Kidney (tissue), 14 donors: ENCODE results near the gene RAD18. TPM values are rescaled to one million over a fixed set of nuclear protein-coding genes. Genes with fewer than 3 reads are reported as not detected.
A peak's percentile ranks its signal among the peaks of the same experiment; 100 is the strongest.

ENCODE experiments used
- DNase-seq, 5 donors: peaks; one replicate each; pipeline ENCODE4 v3.0.0-alpha.2; 2013 to 2020
- FAIRE-seq: peaks from 2 replicates; lab custom pipeline; 2012; peaks lifted over from hg19 to GRCh38; lab: Jason Lieb, UNC
- H3K27ac ChIP-seq, 2 donors: one replicate each; pipeline ENCODE4 v1.7.0; 2013; ENCODE audit warnings: low read depth in 2 of 2, low read length in 2 of 2, inconsistent platforms in 1 of 2
- H3K27me3 ChIP-seq: one replicate; pipeline ENCODE4 v1.7.1; 2013; ENCODE audit warnings: low read length, inconsistent platforms; ENCODE audit not compliant: control insufficient read depth, insufficient read depth
- H3K36me3 ChIP-seq, 3 donors: one replicate each; pipeline versions ENCODE4 v1.7.0 to v1.7.1; 2013; ENCODE audit warnings: low read length in 3 of 3, control low read depth in 1 of 3, inconsistent platforms in 1 of 3; ENCODE audit not compliant: insufficient read depth in 3 of 3, control insufficient read depth in 2 of 3
- H3K4me1 ChIP-seq, 3 donors: one replicate each; pipeline versions ENCODE4 v1.7.0 to v1.7.1; 2013; ENCODE audit warnings: low read length in 3 of 3, inconsistent platforms in 1 of 3, low read depth in 1 of 3; ENCODE audit not compliant: control insufficient read depth in 2 of 3, insufficient read depth in 2 of 3
- H3K4me3 ChIP-seq, 3 donors: one replicate each; pipeline versions ENCODE4 v1.7.0 to v1.8.1; 2013; ENCODE audit warnings: low read length in 3 of 3, control low read depth in 1 of 3, inconsistent platforms in 1 of 3
- H3K9ac ChIP-seq, 3 donors: one replicate each; pipeline versions ENCODE4 v1.7.0 to v1.7.1; 2013; ENCODE audit warnings: low read length in 3 of 3, control low read depth in 1 of 3, inconsistent platforms in 1 of 3
- H3K9me3 ChIP-seq, 3 donors: one replicate each; pipeline versions ENCODE4 v1.7.0 to v1.7.1; 2013; ENCODE audit warnings: low read length in 3 of 3, control low read depth in 1 of 3, inconsistent platforms in 1 of 3; ENCODE audit not compliant: control insufficient read depth in 2 of 3, insufficient read depth in 1 of 3
- intact Hi-C: fragments of 100-400 bp; cut with DNase I; formaldehyde crosslinking; loops from one replicate; pipeline ENCODE4 v1.11.1; 2022
- polyA plus RNA-seq: library from polyadenylated mRNA; stranded (reverse); fragments of 350-450 nt; fragmentation: Illumina TruSeq; extraction: RNeasy Lipid Tissue Mini Kit (QIAGEN cat#74804); gene quantifications from one replicate; pipeline ENCODE4 v1.2.3, GENCODE V29; 2014; ENCODE audit warnings: low read depth, low replicate concordance; ENCODE audit not compliant: insufficient read depth
- total RNA-seq: library from RNA; stranded (reverse); fragmentation: NEBNext Ultra II Directional; extraction: Animal tissue kit (Norgen Biotek cat#: 25700); gene quantifications from one replicate; pipeline ENCODE4 v1.2.1, GENCODE V29; 2021
- TF ChIP-seq, protein P1 (sequence below): IDR thresholded peaks from 3 replicates; pipeline ENCODE4 v1.5.1; 2012; ENCODE audit warnings: mild to moderate bottlenecking, moderate library complexity, borderline replicate concordance; ENCODE audit not compliant: insufficient read depth; ENCODE audit errors: extremely low read depth
- donor health status: control.
- donor health status: control.
- donor health status: control.
- donor health status: control.
- donor health status: control.
- donor health status: DM: yes; HTN: yes; CAD: no.
- donor health status: Normal renal cell carcinoma (clear cell type).

The RAD18 gene
- total and polyA plus RNA-seq, 2 donors from 2014 or later: 3.1 to 8.0 TPM

- H3K4me1 ChIP-seq: no peaks in the 10 kb centered on the region
- no peaks in the 10 kb centered on the region for H3K27me3 ChIP-seq
- no peaks in the 10 kb centered on the region for H3K36me3 ChIP-seq
- H3K9me3 ChIP-seq: no peaks in the 10 kb centered on the region
- FAIRE-seq: no peak
- no peak overlapping the region for H3K4me3 ChIP-seq
- no peak overlapping the region for H3K27ac ChIP-seq
- intact Hi-C loops: no loop called here
- DNase-seq: peak in 1 of 5 donors; percentile 5
- no peak overlapping the region for H3K9ac ChIP-seq
- TF ChIP-seq, protein P1, sequence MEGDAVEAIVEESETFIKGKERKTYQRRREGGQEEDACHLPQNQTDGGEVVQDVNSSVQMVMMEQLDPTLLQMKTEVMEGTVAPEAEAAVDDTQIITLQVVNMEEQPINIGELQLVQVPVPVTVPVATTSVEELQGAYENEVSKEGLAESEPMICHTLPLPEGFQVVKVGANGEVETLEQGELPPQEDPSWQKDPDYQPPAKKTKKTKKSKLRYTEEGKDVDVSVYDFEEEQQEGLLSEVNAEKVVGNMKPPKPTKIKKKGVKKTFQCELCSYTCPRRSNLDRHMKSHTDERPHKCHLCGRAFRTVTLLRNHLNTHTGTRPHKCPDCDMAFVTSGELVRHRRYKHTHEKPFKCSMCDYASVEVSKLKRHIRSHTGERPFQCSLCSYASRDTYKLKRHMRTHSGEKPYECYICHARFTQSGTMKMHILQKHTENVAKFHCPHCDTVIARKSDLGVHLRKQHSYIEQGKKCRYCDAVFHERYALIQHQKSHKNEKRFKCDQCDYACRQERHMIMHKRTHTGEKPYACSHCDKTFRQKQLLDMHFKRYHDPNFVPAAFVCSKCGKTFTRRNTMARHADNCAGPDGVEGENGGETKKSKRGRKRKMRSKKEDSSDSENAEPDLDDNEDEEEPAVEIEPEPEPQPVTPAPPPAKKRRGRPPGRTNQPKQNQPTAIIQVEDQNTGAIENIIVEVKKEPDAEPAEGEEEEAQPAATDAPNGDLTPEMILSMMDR: no peak
These were observed 13.4 kb upstream of the RAD18 start for GRCh38 chr3:8976540-8977182.

- no peaks in the 10 kb centered on the region for H3K27me3 ChIP-seq
- no peaks in the 10 kb centered on the region for H3K9me3 ChIP-seq
- DNase-seq (peak in 1 of 5 donors; percentile 7), FAIRE-seq (no peak)
- intact Hi-C loops: no loop called here
- no peak overlapping the region for H3K27ac ChIP-seq
- no peaks in the 10 kb centered on the region for H3K36me3 ChIP-seq
- no peaks in the 10 kb centered on the region for H3K4me1 ChIP-seq
- H3K9ac ChIP-seq: no peak overlapping the region
- TF ChIP-seq, protein P1: no peak
- no peak overlapping the region for H3K4me3 ChIP-seq
These were observed 12.1 kb upstream of the RAD18 start for GRCh38 chr3:8975081-8976020.

DNA sequence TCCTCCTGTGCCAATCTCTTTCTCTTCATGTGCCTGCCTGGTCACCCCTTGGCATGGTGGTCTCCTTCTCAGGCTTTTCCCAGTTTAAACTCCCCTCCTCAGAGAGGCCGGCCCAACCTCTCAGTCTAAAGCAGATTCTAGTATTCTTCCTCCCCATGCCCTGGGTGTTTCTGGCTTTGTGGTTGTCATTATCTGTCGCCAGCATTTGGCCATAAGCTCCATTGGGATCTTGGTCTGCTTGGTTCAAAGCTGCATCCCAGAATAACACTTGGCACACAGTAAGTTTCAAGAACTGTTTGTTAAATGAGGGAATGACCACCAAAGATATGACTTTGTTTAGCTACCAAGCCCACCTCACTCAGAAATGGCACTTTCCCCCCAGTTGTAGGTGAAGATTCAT is 11.2 kb upstream of the RAD18 start:
- TF ChIP-seq, protein P1: no peak
- no peaks in the 10 kb centered on the region for H3K27me3 ChIP-seq
- no peak for DNase-seq
- intact Hi-C loops: loop anchor here (5.0 kb wide), 1 partner anchor 328 kb away; no protein-coding TSS in a partner anchor
- H3K4me3 ChIP-seq: no peak overlapping the region
- no peak overlapping the region for H3K27ac ChIP-seq
- H3K9ac ChIP-seq: no peak overlapping the region
- no peaks in the 10 kb centered on the region for H3K36me3 ChIP-seq
- no peaks in the 10 kb centered on the region for H3K9me3 ChIP-seq
- FAIRE-seq: no peak
- H3K4me1 ChIP-seq: no peaks in the 10 kb centered on the region
